ENCODE data around the gene DCANP1. TPM values are rescaled to one million over a fixed set of nuclear protein-coding genes. Genes with fewer than 3 reads are reported as not detected.

Gene DCANP1
- total and polyA plus RNA-seq, 9 of the 15 experiments (the other 6 are each of a cell fraction or from before 2014, with no cell fraction given) = not detected

- CTCF ChIA-PET (ENCODE audit: low intra/inter-chr PET ratio) = no interaction called here
- H3K79me2 ChIP-seq (ENCODE audit: control insufficient read depth, insufficient read depth, low read length) = peaks cover 92% of the 10 kb centered on the region
- H3K9me1 ChIP-seq (ENCODE audit: control insufficient read depth, insufficient read depth, low read length) = peaks cover 15% of the 10 kb centered on the region
- no peak overlapping the region for H3K9ac ChIP-seq (ENCODE audit: insufficient read depth in 1 of 2, low read depth in 2 of 2, low read length in 2 of 2)
- no peak overlapping the region for H3K27ac ChIP-seq (ENCODE audit: extremely low read depth, low read depth, low read length)
- whole genome bisulfite sequencing (ENCODE audit: insufficient coverage, low coverage, missing lambda C conversion rate) = 32% methylated on average over 5 of the region's 5 CpGs
- ATAC-seq (peak; percentile 6; the same call in 1 of the 3 replicates), DNase-seq (ENCODE audit: extremely low read depth in 1 of 4, low spot score in 3 of 4) (peak; percentile 50 to 69 (median 64)), FAIRE-seq (peak; percentile 84)
- peak overlapping the region; percentile 1; the same call in 1 of the 2 replicates for H3K4me2 ChIP-seq (ENCODE audit: insufficient read depth, low read length)
- H4K20me1 ChIP-seq (replicated peaks; ENCODE audit: control insufficient read depth, insufficient read depth, low read length) = peaks cover 51% of the 10 kb centered on the region
- H3K4me3 ChIP-seq = no peak overlapping the region
- in situ Hi-C loops (cut with MboI) = no loop called here
- POLR2A ChIA-PET = interaction anchor here (0.5 to 3.0 kb wide), 6 partner anchors 8 to 338 kb away, joined by 3 to 28 read pairs (median 3); partner anchors contain the start of gene DCANP1
- BruUV-seq (replicated peaks) = no TSS peak
- peaks cover 53% of the 10 kb centered on the region for H3K36me3 ChIP-seq (ENCODE audit: control insufficient read depth, insufficient read depth, low read length)
- intact Hi-C loops (cut with micrococcal nuclease) = no loop called here
- H3K27me3 ChIP-seq (ENCODE audit: control insufficient read depth in 2 of 2, insufficient read depth in 2 of 2, low read length in 2 of 2) = no peaks in the 10 kb centered on the region
- H3K4me1 ChIP-seq (replicated peaks in 1 of 2; ENCODE audit: control insufficient read depth in 2 of 2, insufficient read depth in 2 of 2, low read length in 2 of 2) = peaks cover 36 to 55% of the 10 kb centered on the region in 2 experiments
- no peak overlapping the region for H2AFZ ChIP-seq (ENCODE audit: low read depth, low read length)
- no peaks in the 10 kb centered on the region for H3K9me3 ChIP-seq (replicated peaks; ENCODE audit: control insufficient read depth, insufficient read depth, low read depth, low read length)
- no peak for TF ChIP-seq CHD4 (IDR thresholded peaks at IDR 0.05; ENCODE audit: insufficient read depth, insufficient replicate concordance, low read depth, low read length, poor library complexity, severe bottlenecking)
- TF ChIP-seq ZSCAN29 (IDR thresholded peaks at IDR 0.05) = no peak
- TF ChIP-seq ZNF431 (CRISPR knock-in tag; IDR thresholded peaks at IDR 0.05) = no peak
- TF ChIP-seq ZHX1 (conservative IDR thresholded peaks at IDR 0.05; ENCODE audit: low read length) = no peak
- TF ChIP-seq NFE2 (IDR thresholded peaks at IDR 0.05; ENCODE audit: low read depth) = no peak
- peak; percentile 64; the same call in 1 of the 2 replicates for TF ChIP-seq MECOM (CRISPR knock-in tag; IDR thresholded peaks at IDR 0.05)
- TF ChIP-seq CCNT2 (IDR thresholded peaks at IDR 0.05; ENCODE audit: borderline replicate concordance, extremely low read depth, insufficient read length, low read depth, low read length) = no peak
- no peak for TF ChIP-seq NCOR1 (IDR thresholded peaks at IDR 0.05)
- no peak for TF ChIP-seq ARID1B (IDR thresholded peaks at IDR 0.05)
- TF ChIP-seq E4F1 (CRISPR knock-in tag; IDR thresholded peaks at IDR 0.05; ENCODE audit: borderline replicate concordance) = no peak
- no peak for TF ChIP-seq NUFIP1 (IDR thresholded peaks at IDR 0.05; ENCODE audit: partially characterized antibody)
- peak; percentile 61; the same call in 1 of the 2 replicates for TF ChIP-seq ETV1 (tag; conservative IDR thresholded peaks at IDR 0.05; ENCODE audit: low read depth)
- TF ChIP-seq U2AF1 (optimal IDR thresholded peaks at IDR 0.05; ENCODE audit: low read depth, low read length) = no peak
These were observed 51.7 kb downstream of the DCANP1 start for GRCh38 chr5:135395451-135395850.
